ENCODE data around the gene PF4V1. TPM values are rescaled to one million over a fixed set of nuclear protein-coding genes. Genes with fewer than 3 reads are reported as not detected.

Gene PF4V1
- total RNA-seq, 1 donor from 2014 or later = not detected

GRCh38 chr4:73817341-73817740, 35.8 kb upstream of the PF4V1 start:
- Histone ChIP-seq H3K9ac (ENCODE audit: low read length) (no peak overlapping the region), H3K36me3 (ENCODE audit: insufficient read depth, low read length) (no peaks in the 10 kb centered on the region), H3K4me2 (ENCODE audit: low read length) (peak overlapping the region; percentile 30), H3K79me2 (ENCODE audit: insufficient read depth, low read length) (no peaks in the 10 kb centered on the region), H3K9me3 (ENCODE audit: insufficient read depth, low read depth, low read length) (peaks cover 3% of the 10 kb centered on the region), H3K27ac (ENCODE audit: low read depth, low read length) (peak overlapping the region; percentile 13), H4K20me1 (ENCODE audit: insufficient read depth, low read length) (no peaks in the 10 kb centered on the region), H3K27me3 (ENCODE audit: insufficient read depth, low read length) (no peaks in the 10 kb centered on the region), H3K4me1 (ENCODE audit: insufficient read depth, low read length) (peaks cover 15% of the 10 kb centered on the region), H2AFZ (ENCODE audit: low read depth, low read length) (no peak overlapping the region), H3K4me3 (ENCODE audit: insufficient read depth, low read depth, low read length) (no peak overlapping the region)
- Mint-ChIP-seq H3K27ac (ENCODE audit: unreplicated experiment) (peak overlapping the region; percentile 66), H3K36me3 (ENCODE audit: low read depth, unreplicated experiment) (no peaks in the 10 kb centered on the region), H3K27me3 (ENCODE audit: low read depth, unreplicated experiment) (no peaks in the 10 kb centered on the region), H3K4me1 (ENCODE audit: low read depth, unreplicated experiment) (peaks cover 35% of the 10 kb centered on the region), H3K4me3 (ENCODE audit: unreplicated experiment) (no peak overlapping the region), H3K9me3 (ENCODE audit: unreplicated experiment) (peaks cover 1% of the 10 kb centered on the region)
- TF ChIP-seq EZH2 (IDR thresholded peaks at IDR 0.05; ENCODE audit: insufficient read depth, low read length) (no peak), CTCF (IDR thresholded peaks at IDR 0.05; ENCODE audit: insufficient read depth, low read depth, low read length) (no peak)
- DNase-seq (ENCODE audit: low read depth) (no peak), FAIRE-seq (no peak)

GRCh38 chr4:73821325-73821724, 31.8 kb upstream of the PF4V1 start:
- Histone ChIP-seq H3K36me3 (ENCODE audit: insufficient read depth, low read length) (no peaks in the 10 kb centered on the region), H3K79me2 (ENCODE audit: insufficient read depth, low read length) (no peaks in the 10 kb centered on the region), H3K4me3 (ENCODE audit: insufficient read depth, low read depth, low read length) (no peak overlapping the region), H3K9ac (ENCODE audit: low read length) (no peak overlapping the region), H4K20me1 (ENCODE audit: insufficient read depth, low read length) (no peaks in the 10 kb centered on the region), H2AFZ (ENCODE audit: low read depth, low read length) (no peak overlapping the region), H3K9me3 (ENCODE audit: insufficient read depth, low read depth, low read length) (peaks cover 3% of the 10 kb centered on the region), H3K4me2 (ENCODE audit: low read length) (no peak overlapping the region), H3K27me3 (ENCODE audit: insufficient read depth, low read length) (no peaks in the 10 kb centered on the region), H3K4me1 (ENCODE audit: insufficient read depth, low read length) (peaks cover 10% of the 10 kb centered on the region), H3K27ac (ENCODE audit: low read depth, low read length) (no peak overlapping the region)
- Mint-ChIP-seq H3K4me3 (ENCODE audit: unreplicated experiment) (no peak overlapping the region), H3K4me1 (ENCODE audit: low read depth, unreplicated experiment) (peaks cover 29% of the 10 kb centered on the region), H3K9me3 (ENCODE audit: unreplicated experiment) (peaks cover 1% of the 10 kb centered on the region), H3K27me3 (ENCODE audit: low read depth, unreplicated experiment) (no peaks in the 10 kb centered on the region), H3K36me3 (ENCODE audit: low read depth, unreplicated experiment) (no peaks in the 10 kb centered on the region), H3K27ac (ENCODE audit: unreplicated experiment) (no peak overlapping the region)
- FAIRE-seq (no peak), DNase-seq (ENCODE audit: low read depth) (no peak)
- TF ChIP-seq CTCF (IDR thresholded peaks at IDR 0.05; ENCODE audit: insufficient read depth, low read depth, low read length) (no peak), EZH2 (IDR thresholded peaks at IDR 0.05; ENCODE audit: insufficient read depth, low read length) (no peak)

DNA sequence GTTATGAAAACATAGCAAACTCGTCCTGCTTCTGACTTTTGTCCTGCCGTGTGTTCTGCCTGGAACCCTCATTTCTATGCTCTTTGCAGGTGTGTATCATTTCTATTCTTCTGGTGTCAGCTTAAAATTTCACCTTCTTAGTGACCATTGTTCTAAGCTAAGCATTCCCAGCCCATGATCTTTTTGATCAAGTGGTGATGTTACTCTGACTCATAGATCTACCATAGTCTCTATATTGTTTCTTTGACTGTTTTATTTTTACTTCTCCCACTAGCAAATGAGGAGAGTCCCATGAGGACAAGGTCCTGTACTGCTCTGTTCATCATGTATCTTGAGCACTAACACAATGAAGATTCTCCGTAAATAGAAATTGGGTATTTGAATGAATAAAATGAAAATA, 30.7 kb upstream of the PF4V1 start:
- TF ChIP-seq CTCF (IDR thresholded peaks at IDR 0.05; ENCODE audit: insufficient read depth, low read depth, low read length) (no peak), EZH2 (IDR thresholded peaks at IDR 0.05; ENCODE audit: insufficient read depth, low read length) (no peak)
- no peak overlapping the region for H3K4me2 ChIP-seq (ENCODE audit: low read length)
- H3K4me1 ChIP-seq (ENCODE audit: insufficient read depth, low read length) = no peaks in the 10 kb centered on the region
- H4K20me1 ChIP-seq (ENCODE audit: insufficient read depth, low read length) = no peaks in the 10 kb centered on the region
- H3K4me3 Mint-ChIP-seq (ENCODE audit: unreplicated experiment) = no peak overlapping the region
- no peaks in the 10 kb centered on the region for H3K27me3 Mint-ChIP-seq (ENCODE audit: low read depth, unreplicated experiment)
- FAIRE-seq (peak; percentile 45), DNase-seq (ENCODE audit: low read depth) (peak; percentile 22)
- peaks cover 8% of the 10 kb centered on the region for H3K9me3 Mint-ChIP-seq (ENCODE audit: unreplicated experiment)
- no peaks in the 10 kb centered on the region for H3K36me3 Mint-ChIP-seq (ENCODE audit: low read depth, unreplicated experiment)
- H3K27ac Mint-ChIP-seq (ENCODE audit: unreplicated experiment) = peak overlapping the region; percentile 26
- H3K79me2 ChIP-seq (ENCODE audit: insufficient read depth, low read length) = no peaks in the 10 kb centered on the region
- H3K27ac ChIP-seq (ENCODE audit: low read depth, low read length) = no peak overlapping the region
- H3K4me3 ChIP-seq (ENCODE audit: insufficient read depth, low read depth, low read length) = no peak overlapping the region
- no peaks in the 10 kb centered on the region for H3K27me3 ChIP-seq (ENCODE audit: insufficient read depth, low read length)
- H3K9ac ChIP-seq (ENCODE audit: low read length) = no peak overlapping the region
- no peaks in the 10 kb centered on the region for H3K36me3 ChIP-seq (ENCODE audit: insufficient read depth, low read length)
- H3K9me3 ChIP-seq (ENCODE audit: insufficient read depth, low read depth, low read length) = peaks cover 3% of the 10 kb centered on the region
- H3K4me1 Mint-ChIP-seq (ENCODE audit: low read depth, unreplicated experiment) = peaks cover 19% of the 10 kb centered on the region
- H2AFZ ChIP-seq (ENCODE audit: low read depth, low read length) = no peak overlapping the region
